HT1080 (cell line): ENCODE results near the gene WNT9B. TPM values are rescaled to one million over a fixed set of nuclear protein-coding genes. Genes with fewer than 3 reads are reported as not detected.
"Not testable (repeated sequence)": the region's sequence is repeated elsewhere in the genome, so short reads cannot be mapped to it uniquely, and the experiment has no call there.

ENCODE experiments used
- DNase-seq: peaks from one replicate; pipeline ENCODE4 v3.0.0-alpha.2; 2015; ENCODE audit warnings: low read depth
- total RNA-seq: library from RNA; depleted of rRNA; stranded (reverse); fragments of >200 nt; shearing (Covaris generic); gene quantifications from 2 replicates; pipeline ENCODE4 v1.2.3, GENCODE V29; 2014

WNT9B gene
- total RNA-seq, 1 experiment from 2014 or later: not detected

GRCh38 chr17:46908068-46908737 lies 56.8 kb downstream of the WNT9B start:
- no peak for DNase-seq

DNA sequence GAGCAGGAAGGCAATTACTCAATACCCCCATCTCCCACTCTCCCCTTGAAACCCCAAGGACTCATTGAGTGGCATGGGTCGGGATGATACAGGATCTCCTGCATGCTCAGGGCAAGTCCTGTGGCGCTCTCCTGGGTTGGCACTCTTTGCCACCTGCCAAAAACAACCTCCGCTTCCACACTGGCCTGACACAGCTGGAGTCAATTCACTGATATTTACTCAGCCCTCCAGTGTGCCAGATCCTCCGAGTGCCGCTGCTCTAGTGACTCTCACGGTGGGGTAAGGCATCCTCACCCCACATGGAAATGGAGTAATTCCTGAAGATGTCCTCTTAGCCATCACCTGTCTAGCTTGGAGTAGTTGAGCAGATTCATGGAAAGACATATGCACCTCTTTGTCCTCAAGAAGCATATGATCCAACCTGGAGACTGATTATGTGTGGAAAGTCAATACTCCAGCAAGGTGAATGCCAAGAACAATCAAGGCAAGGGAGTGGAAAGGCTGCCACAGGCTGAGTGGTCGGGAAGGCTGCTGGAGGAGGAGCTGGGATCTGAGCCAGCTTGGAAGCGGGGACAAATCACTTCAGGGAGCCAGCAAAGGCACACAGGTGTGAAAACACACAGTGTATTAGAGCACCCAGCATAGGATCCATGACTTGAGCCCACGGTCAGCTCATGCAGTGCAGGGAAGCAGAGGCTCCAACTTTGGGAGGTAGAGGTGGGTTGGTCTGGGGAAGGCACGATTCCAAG lies 59.0 kb downstream of the WNT9B start:
- no peak for DNase-seq

GRCh38 chr17:46911311-46911710 lies 59.9 kb downstream of the WNT9B start:
- DNase-seq: no peak

DNA sequence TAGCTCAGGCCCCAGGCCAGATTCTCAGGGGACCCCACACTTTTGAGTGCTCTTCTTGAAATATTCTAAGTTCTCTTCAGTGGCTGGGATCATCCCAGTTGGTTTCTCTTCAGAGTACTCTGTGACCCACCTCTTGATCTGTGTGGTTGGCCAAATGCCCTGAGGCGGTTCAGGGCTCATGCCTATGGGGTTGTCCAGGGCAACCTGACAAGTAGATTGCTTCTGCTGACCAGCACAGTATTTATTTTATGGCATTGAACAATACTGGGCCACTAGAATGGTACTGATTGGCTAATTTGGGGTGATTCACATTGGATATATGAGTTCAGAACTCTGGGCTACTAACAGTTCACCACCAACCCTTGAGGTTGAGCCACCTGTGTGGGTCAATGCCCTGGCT lies 64.2 kb downstream of the WNT9B start:
- DNase-seq: no peak

DNA sequence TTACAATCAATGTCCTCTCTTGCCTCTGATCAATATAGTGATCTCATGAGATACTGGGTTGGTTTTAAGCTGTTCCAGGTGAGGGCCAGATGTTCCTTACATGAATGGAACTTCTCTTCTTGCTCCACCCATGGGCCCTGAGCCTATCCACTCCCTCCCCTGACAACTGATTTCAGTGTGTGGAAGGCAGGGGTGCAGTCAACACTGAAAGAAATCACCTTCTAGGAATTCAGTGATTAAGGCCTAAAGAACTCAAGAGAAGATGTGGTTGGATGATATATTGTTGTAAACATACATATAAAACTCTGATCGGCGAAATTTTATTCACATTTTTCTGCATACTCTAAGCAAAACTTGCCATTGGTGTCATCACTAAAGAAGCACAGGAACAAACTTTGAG lies 64.8 kb downstream of the WNT9B start:
- DNase-seq: peak; percentile 50

DNA sequence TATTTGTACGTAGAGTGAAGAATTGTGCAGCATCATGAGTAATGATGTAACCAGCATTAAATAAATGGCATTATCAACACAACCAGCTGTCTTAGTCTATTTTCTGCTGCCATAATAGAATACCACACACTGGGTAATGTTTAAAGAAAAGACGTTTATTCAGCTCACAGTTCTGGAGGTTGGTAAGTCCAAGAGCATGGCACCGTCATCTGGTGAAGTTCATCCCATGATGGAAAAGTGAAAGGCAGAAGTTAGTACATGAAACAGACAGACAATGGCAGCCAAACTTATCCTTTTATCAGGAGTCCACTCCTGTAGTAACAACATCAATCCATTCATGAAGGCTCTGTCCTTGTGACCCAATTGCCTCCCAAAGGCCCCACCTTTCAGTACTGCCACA lies 65.2 kb downstream of the WNT9B start:
- DNase-seq: no peak

DNA sequence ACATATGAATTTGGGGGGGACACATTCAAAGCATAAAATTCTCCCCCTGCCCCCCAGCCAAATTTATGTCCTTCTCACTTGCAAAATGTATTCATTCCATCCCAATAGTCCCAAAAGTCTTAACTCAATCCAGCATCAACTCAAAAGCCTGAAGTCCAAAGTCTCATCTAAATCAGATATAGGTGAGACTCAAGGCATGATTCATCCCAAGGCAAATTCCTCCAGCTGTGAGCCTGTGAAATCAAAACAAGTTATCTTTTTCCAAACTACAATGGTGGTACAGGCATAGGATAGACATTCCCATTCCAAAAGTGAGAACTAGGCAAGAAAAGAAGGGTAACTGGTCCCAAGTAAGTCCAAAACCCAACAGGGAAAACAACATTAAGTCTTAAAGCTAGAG lies 65.7 kb downstream of the WNT9B start:
- DNase-seq: no peak

DNA sequence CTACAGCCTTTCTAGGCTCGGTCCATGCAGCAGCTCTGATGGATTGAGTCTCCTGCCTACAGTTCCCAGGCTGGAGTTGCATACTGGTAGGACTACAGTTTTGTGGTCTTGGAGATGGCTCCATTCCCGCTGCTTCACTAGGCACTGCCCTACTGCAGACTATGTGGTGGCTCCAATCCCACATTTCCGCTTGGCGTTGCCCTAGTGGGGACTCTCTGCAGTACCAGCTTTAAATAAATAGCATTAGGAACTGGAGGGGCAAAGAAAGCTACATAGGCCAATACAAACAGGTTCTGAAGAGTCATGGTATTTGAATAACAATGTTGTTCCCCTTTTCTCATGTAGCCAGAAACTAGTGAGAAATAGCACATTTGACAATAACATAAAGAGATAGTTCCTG lies 66.1 kb downstream of the WNT9B start:
- DNase-seq: no peak

- DNase-seq: not testable (repeated sequence)
Observed at GRCh38 chr17:46921962-46922361, 70.6 kb downstream of the WNT9B start.

- no peak for DNase-seq
Observed at GRCh38 chr17:46922487-46922803, 71.1 kb downstream of the WNT9B start.

DNA sequence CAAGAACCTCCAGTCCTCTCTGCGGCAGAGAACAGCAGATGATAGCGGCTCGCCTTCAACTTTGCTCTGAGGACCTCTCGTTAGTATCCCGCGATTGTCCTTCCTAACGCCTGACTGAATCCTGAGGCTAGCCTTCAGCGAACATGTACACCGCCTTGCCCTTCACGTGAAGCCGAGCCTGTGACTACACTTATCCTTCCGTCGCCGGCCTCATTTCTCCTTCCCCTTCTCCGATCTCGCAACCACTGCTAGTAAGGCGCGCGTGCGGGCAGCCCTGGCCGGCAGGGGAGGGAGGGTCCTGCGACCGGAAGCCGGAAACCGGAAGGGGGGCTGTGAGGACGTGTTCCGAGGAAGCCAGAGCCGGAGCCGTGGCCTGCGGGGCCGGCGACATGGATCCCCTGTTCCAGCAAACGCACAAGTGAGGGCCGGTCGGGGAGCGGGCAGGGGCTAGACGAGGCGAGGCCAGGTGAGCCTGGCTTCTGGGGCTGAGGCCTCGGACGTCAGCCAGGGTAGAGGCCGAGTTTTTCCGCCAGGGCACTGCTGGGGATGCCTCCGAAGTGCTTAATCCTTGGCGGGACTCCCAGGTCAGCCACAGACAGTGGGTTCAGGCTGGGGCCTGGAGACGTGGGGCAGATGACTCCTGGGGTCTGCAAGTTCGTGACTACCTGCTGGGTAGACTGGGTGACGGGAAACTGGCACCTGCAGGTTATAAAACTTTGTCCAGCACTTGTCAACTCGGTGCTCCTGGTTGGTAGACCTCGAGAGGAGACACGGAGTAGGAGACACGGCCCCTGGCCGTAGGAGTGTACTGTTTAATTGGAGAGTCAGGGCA lies 71.6 kb downstream of the WNT9B start, which contains the start of gene GOSR2:
GOSR2 (plus strand) TSS at position 357 of the 832 bp plus-strand sequence; CDS start at position 390, 33 bp downstream.
- peak; percentile 87 for DNase-seq

- DNase-seq: no peak
Observed at GRCh38 chr17:46925185-46925868, 73.9 kb downstream of the WNT9B start.

DNA sequence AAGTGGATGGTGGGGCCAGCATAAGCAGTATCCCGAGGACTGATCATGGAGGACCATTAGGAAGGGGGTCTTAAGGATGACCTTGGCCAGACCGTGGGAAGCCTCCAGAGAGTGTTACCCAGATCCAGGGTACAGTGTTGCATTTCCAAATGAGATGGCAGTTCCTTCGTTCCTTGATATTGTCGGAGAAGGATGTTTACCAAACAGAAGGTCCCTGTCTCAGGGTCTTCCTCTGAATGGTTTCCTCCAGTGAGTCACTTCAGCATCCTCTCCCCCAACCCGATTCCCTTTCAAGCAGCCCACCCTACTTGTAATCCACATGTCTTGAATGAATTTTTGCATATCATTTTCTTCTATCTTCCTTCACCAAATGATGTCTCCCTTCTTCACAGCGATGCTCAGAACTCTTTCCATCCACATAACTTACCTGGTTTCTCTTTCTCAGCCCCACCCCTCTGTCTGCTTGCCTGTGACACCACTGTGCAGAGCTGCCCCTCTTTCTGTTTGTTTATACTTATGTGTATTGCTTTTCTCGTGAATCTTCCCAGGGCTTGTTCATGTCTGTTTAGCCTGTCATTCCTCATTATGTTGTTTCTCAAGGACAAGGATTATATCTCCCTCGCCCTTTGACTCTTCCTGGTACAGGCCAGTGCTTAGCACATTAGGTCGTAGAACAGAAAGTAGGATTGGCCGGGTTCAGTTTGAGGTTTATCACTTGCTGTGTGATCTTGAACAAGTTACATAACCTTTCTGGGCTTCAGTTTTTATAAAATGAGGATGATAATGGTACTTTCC lies 77.3 kb downstream of the WNT9B start:
- DNase-seq: no peak

GRCh38 chr17:46929413-46929812 lies 78.0 kb downstream of the WNT9B start:
- peak; percentile 80 for DNase-seq

GRCh38 chr17:46930051-46930450 lies 78.7 kb downstream of the WNT9B start:
- no peak for DNase-seq

DNA sequence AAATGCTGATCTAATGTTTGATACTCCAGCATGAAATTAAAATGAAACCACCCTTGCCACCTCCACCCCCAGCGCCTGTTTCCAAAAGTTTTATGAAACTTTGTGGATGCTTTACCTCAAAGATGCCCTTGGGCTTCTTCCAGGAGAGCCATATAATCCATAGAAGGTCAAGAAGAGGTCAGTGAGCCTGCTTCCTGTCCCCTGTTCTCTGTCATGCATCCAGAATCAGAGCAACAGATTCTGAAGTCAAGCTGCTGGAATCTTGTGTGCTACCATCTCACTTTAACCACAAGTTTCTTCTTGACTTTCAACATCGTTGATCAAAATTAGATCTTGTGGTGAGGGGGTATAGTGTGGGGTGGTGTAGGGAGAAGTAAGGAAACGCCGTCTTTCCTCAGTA lies 80.2 kb downstream of the WNT9B start:
- no peak for DNase-seq

GRCh38 chr17:46935658-46936266 lies 84.4 kb downstream of the WNT9B start:
- no peak for DNase-seq
